ENCODE data around the gene INVS. TPM values are rescaled to one million over a fixed set of nuclear protein-coding genes. Genes with fewer than 3 reads are reported as not detected.

The INVS gene
- total RNA-seq, 4 donors from 2014 or later = 12.8 to 22.8 (median 18.2) TPM

GRCh38 chr9:100350188-100350587 is 251.1 kb downstream of the INVS start:
- Histone ChIP-seq H3K9me3 (no peaks in the 10 kb centered on the region), H3K27me3 (no peaks in the 10 kb centered on the region), H3K36me3 (peaks cover 10% of the 10 kb centered on the region), H3K4me1 (peaks cover 22% of the 10 kb centered on the region), H3K27ac (no peak overlapping the region), H3K4me3 (no peak overlapping the region)
- DNase-seq (ENCODE audit: low spot score in 2 of 2) = no peak
- WGBS = 95% methylated on average over 1 of the region's 1 CpG
- no peak for TF ChIP-seq POLR2AphosphoS5 (IDR thresholded peaks at IDR 0.05)
- no peak for TF ChIP-seq EP300 (IDR thresholded peaks at IDR 0.05)
- TF ChIP-seq POLR2A (IDR thresholded peaks at IDR 0.05) = no peak
- no peak for TF ChIP-seq CTCF (IDR thresholded peaks at IDR 0.05)

Other genes starting within 250 kb of the INVS start
- 10 to 100 TPM; 34.6 to 66.9 (median 43.3) TPM for gene STX17, start 192.6 kb upstream of the INVS start, total RNA-seq
- 10 to 100 TPM in 3 of 4 donors, 1 to 10 TPM in 1; 9.7 to 13.2 (median 12.4) TPM for gene ERP44, start 243 bp upstream of the INVS start, total RNA-seq

Data from suprapubic skin (tissue), 4 donors.